ENCODE results near the gene HIVEP3.

The HIVEP3 gene

GRCh38 chr1:41806472-41807155 lies 112.1 kb downstream of the HIVEP3 start:
- peak overlapping the region; percentile 41 for H3K4me3 ChIP-seq (ENCODE audit: low read depth, low read length)
- TF ChIP-seq CTCF (IDR thresholded peaks at IDR 0.05; ENCODE audit: low read depth, low read length, missing control alignments), result no peak
- peak; percentile 44 for DNase-seq (ENCODE audit: low read depth)

GRCh38 chr1:41805771-41806471 lies 112.8 kb downstream of the HIVEP3 start:
- TF ChIP-seq CTCF (IDR thresholded peaks at IDR 0.05; ENCODE audit: low read depth, low read length, missing control alignments), result no peak
- DNase-seq (ENCODE audit: low read depth), result no peak
- H3K4me3 ChIP-seq (ENCODE audit: low read depth, low read length), result peak overlapping the region; percentile 41; the same call in 1 of the 2 replicates

- DNase-seq (ENCODE audit: low read depth), result no peak
- H3K4me3 ChIP-seq (ENCODE audit: low read depth, low read length), result no peak overlapping the region
- TF ChIP-seq CTCF (IDR thresholded peaks at IDR 0.05; ENCODE audit: low read depth, low read length, missing control alignments), result no peak
Measured at GRCh38 chr1:41804176-41804575, 114.5 kb downstream of the HIVEP3 start.

GRCh38 chr1:41803656-41804055 lies 115.1 kb downstream of the HIVEP3 start:
- TF ChIP-seq CTCF (IDR thresholded peaks at IDR 0.05; ENCODE audit: low read depth, low read length, missing control alignments), result no peak
- no peak overlapping the region for H3K4me3 ChIP-seq (ENCODE audit: low read depth, low read length)
- no peak for DNase-seq (ENCODE audit: low read depth)

GRCh38 chr1:41802532-41803501 lies 115.9 kb downstream of the HIVEP3 start:
- TF ChIP-seq CTCF (IDR thresholded peaks at IDR 0.05; ENCODE audit: low read depth, low read length, missing control alignments), result no peak
- H3K4me3 ChIP-seq (ENCODE audit: low read depth, low read length), result no peak overlapping the region
- peak; percentile 55 for DNase-seq (ENCODE audit: low read depth)

- DNase-seq (ENCODE audit: low read depth), result no peak
- no peak for TF ChIP-seq CTCF (IDR thresholded peaks at IDR 0.05; ENCODE audit: low read depth, low read length, missing control alignments)
- H3K4me3 ChIP-seq (ENCODE audit: low read depth, low read length), result no peak overlapping the region; the same call in 1 of the 2 replicates
Measured at GRCh38 chr1:41800311-41800829, 118.4 kb downstream of the HIVEP3 start.

Data from GM12864 (cell line).